Measurements from ENCODE around the gene OR51F2.
"Not testable (repeated sequence)": the region's sequence is repeated elsewhere in the genome, so short reads cannot be mapped to it uniquely, and the experiment has no call there.

DNA sequence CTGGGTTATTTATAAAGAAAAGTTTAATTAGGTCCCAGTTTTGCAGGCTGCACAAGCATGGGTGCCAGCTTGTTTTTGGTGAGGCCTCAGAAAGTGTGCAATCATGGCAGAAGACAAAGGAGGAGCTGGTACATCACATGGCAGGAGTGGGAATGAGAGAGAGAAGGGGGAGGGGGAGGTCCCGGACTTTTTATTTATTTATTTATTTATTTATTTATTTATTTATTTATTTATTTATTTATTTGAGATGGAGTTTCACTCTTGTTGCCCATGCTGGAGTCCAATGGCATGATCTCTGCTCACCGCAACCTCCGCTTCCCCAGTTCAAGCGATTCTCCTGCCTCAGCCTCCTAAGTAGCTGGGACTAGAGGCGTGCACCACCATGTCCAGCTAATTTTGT is 19.8 kb upstream of the OR51F2 start:
- TF ChIP-seq POLR2A, POLR2AphosphoS5, EP300 (IDR thresholded peaks at IDR 0.05): not testable (repeated sequence)
- TF ChIP-seq, protein P1, sequence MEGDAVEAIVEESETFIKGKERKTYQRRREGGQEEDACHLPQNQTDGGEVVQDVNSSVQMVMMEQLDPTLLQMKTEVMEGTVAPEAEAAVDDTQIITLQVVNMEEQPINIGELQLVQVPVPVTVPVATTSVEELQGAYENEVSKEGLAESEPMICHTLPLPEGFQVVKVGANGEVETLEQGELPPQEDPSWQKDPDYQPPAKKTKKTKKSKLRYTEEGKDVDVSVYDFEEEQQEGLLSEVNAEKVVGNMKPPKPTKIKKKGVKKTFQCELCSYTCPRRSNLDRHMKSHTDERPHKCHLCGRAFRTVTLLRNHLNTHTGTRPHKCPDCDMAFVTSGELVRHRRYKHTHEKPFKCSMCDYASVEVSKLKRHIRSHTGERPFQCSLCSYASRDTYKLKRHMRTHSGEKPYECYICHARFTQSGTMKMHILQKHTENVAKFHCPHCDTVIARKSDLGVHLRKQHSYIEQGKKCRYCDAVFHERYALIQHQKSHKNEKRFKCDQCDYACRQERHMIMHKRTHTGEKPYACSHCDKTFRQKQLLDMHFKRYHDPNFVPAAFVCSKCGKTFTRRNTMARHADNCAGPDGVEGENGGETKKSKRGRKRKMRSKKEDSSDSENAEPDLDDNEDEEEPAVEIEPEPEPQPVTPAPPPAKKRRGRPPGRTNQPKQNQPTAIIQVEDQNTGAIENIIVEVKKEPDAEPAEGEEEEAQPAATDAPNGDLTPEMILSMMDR (IDR thresholded peaks at IDR 0.05): not testable (repeated sequence)
